ENCODE measurements around the gene FAM181B.

Gene FAM181B

DNA sequence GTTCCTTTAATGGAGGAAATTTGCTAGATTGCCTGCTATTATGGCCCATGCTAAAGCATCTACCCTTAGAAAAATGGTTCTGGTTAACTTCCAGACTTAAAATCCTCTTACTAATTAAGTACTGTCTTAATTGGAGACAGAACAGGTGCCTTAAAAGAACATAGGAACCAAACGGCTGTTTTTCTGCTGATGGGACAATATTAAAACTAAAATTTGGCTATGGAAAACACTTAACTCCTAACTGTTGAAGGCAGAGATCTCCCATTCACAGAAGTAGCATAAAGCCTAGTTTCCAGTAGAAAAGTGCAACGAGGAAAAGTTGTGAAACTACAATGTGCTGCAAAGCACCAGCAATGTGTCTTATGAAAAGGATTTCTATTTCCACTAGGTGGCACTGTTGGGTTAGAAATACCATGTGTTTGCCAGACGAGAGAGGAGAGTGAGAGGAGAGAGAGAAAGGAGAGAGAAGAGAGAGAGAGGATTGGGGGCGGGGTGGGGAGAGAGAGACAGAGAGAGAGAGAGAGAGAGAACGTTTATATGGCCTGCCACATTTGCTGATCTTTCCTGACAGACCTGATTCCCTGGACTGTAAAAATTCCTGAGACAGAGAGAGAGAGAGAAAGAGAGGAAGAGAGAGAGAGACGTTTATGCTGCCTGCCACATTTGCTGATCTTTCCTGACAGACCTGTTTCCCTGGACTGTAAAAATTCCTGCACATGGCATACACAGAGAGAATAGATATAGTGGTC is 51.5 kb downstream of the FAM181B start:
- DNase-seq, result peak; percentile 69

GRCh38 chr11:82680252-82680651 is 53.4 kb downstream of the FAM181B start:
- DNase-seq, result no peak
